Measurements from ENCODE around the gene CYBA. TPM values are rescaled to one million over a fixed set of nuclear protein-coding genes. Genes with fewer than 3 reads are reported as not detected.

Gene CYBA
- polyA plus RNA-seq, 3 donors, result 1,168 to 2,376 (median 2,092) TPM

- H3K4me1 ChIP-seq (ENCODE audit: control insufficient read depth in 1 of 2, insufficient read depth in 2 of 2, low read length in 2 of 2), result peaks cover 39 to 53% of the 10 kb centered on the region in 2 donors
- Mint-ChIP-seq H3K9me3 (peaks cover 0 to 7% (median 0%) of the 10 kb centered on the region in 7 donors), H3K36me3 (peaks cover 36 to 56% of the 10 kb centered on the region in 2 donors), H3K27ac (peak overlapping the region in 2 of 7 donors; percentile 6 to 10), H3K4me1 (peaks cover 43% of the 10 kb centered on the region), H3K4me3 (no peak overlapping the region), H3K27me3 (ENCODE audit: low read depth in 3 of 3) (peaks cover 0 to 2% (median 0%) of the 10 kb centered on the region in 3 donors)
- H3K36me3 ChIP-seq (replicated peaks in 1 of 2; ENCODE audit: control insufficient read depth in 1 of 2, insufficient read depth in 2 of 2, low read length in 2 of 2), result peaks cover 45 to 53% of the 10 kb centered on the region in 2 donors
- H3K4me2 ChIP-seq (replicated peaks; ENCODE audit: extremely low read depth, low read length, poor library complexity, severe bottlenecking), result no peak overlapping the region
- peaks cover 93% of the 10 kb centered on the region for H4K20me1 ChIP-seq (ENCODE audit: insufficient read depth, low read length)
- DNase-seq, result no peak
- no peak for TF ChIP-seq CTCF (IDR thresholded peaks at IDR 0.05)
- H3K27me3 ChIP-seq (ENCODE audit: control insufficient read depth in 2 of 2, insufficient read depth in 2 of 2, low read length in 2 of 2), result no peaks in the 10 kb centered on the region
- intact Hi-C loops (cut with micrococcal nuclease), result no loop called here
- H3K27ac ChIP-seq (ENCODE audit: low read depth in 1 of 2, low read length in 2 of 2), result peak overlapping the region; percentile 3 to 58
- H3K9ac ChIP-seq (ENCODE audit: insufficient read depth, low read length, poor library complexity, severe bottlenecking), result no peak overlapping the region
- H3K79me2 ChIP-seq (ENCODE audit: insufficient read depth, low read length), result peaks cover 64% of the 10 kb centered on the region
- no peak overlapping the region for H2AFZ ChIP-seq (ENCODE audit: insufficient read depth, low read depth, low read length, poor library complexity, severe bottlenecking)
- no peaks in the 10 kb centered on the region for H3K9me3 ChIP-seq (replicated peaks in 1 of 2; ENCODE audit: control insufficient read depth in 1 of 2, insufficient read depth in 1 of 2, low read length in 2 of 2)
- 97% methylated on average over 16 of the region's 28 CpGs for WGBS (ENCODE audit: insufficient coverage)
- H3K4me3 ChIP-seq (replicated peaks in 1 of 3; ENCODE audit: low read depth in 2 of 3, low read length in 3 of 3), result no peak overlapping the region
Measured at GRCh38 chr16:88646345-88647034, 4.4 kb downstream of the CYBA start.

- H3K4me3 Mint-ChIP-seq, result no peak overlapping the region
- peaks cover 0 to 11% (median 3%) of the 10 kb centered on the region in 7 donors for H3K9me3 Mint-ChIP-seq
- intact Hi-C loops (cut with micrococcal nuclease), result no loop called here
- peaks cover 42% of the 10 kb centered on the region for H3K4me1 Mint-ChIP-seq
- Histone ChIP-seq H3K9me3 (replicated peaks in 1 of 2; ENCODE audit: control insufficient read depth in 1 of 2, insufficient read depth in 1 of 2, low read length in 2 of 2) (no peaks in the 10 kb centered on the region), H2AFZ (ENCODE audit: insufficient read depth, low read depth, low read length, poor library complexity, severe bottlenecking) (no peak overlapping the region), H3K4me1 (ENCODE audit: control insufficient read depth in 1 of 2, insufficient read depth in 2 of 2, low read length in 2 of 2) (peaks cover 37 to 48% of the 10 kb centered on the region in 2 donors), H3K9ac (ENCODE audit: insufficient read depth, low read length, poor library complexity, severe bottlenecking) (no peak overlapping the region), H3K4me3 (replicated peaks in 1 of 3; ENCODE audit: low read depth in 2 of 3, low read length in 3 of 3) (no peak overlapping the region), H3K36me3 (replicated peaks in 1 of 2; ENCODE audit: control insufficient read depth in 1 of 2, insufficient read depth in 2 of 2, low read length in 2 of 2) (peaks cover 45 to 53% of the 10 kb centered on the region in 2 donors), H3K27me3 (ENCODE audit: control insufficient read depth in 2 of 2, insufficient read depth in 2 of 2, low read length in 2 of 2) (peaks cover 0 to 2% of the 10 kb centered on the region in 2 donors), H3K4me2 (replicated peaks; ENCODE audit: extremely low read depth, low read length, poor library complexity, severe bottlenecking) (no peak overlapping the region), H4K20me1 (ENCODE audit: insufficient read depth, low read length) (peaks cover 98% of the 10 kb centered on the region), H3K79me2 (ENCODE audit: insufficient read depth, low read length) (peaks cover 64% of the 10 kb centered on the region), H3K27ac (ENCODE audit: low read depth in 1 of 2, low read length in 2 of 2) (no peak overlapping the region)
- peaks cover under 1 to 7% (median 4%) of the 10 kb centered on the region in 3 donors for H3K27me3 Mint-ChIP-seq (ENCODE audit: low read depth in 3 of 3)
- no peak for DNase-seq
- H3K27ac Mint-ChIP-seq, result peak overlapping the region in 1 of 7 donors; percentile 6
- H3K36me3 Mint-ChIP-seq, result peaks cover 36 to 56% of the 10 kb centered on the region in 2 donors
- no peak for TF ChIP-seq CTCF (IDR thresholded peaks at IDR 0.05)
- WGBS (ENCODE audit: insufficient coverage), result 91% methylated on average over 23 of the region's 23 CpGs
Measured at GRCh38 chr16:88645941-88646340, 4.9 kb downstream of the CYBA start.

Data from CD14-positive monocyte (primary cell).